ENCODE measurements around the gene FAM171A1.

The FAM171A1 gene

GRCh38 chr10:15387021-15387420 is 15.9 kb upstream of the FAM171A1 start:
- no peak for TF ChIP-seq CTCF (IDR thresholded peaks at IDR 0.05; ENCODE audit: low read depth, low read length, missing control alignments)
- no peak overlapping the region for H3K4me3 ChIP-seq (ENCODE audit: low read depth, low read length)
- DNase-seq (ENCODE audit: low read depth), result no peak
- in situ Hi-C loops (cut with HindIII; ENCODE audit: low sequenced_read_pairs), result no loop called here

- in situ Hi-C loops (cut with HindIII; ENCODE audit: low sequenced_read_pairs), result no loop called here
- DNase-seq (ENCODE audit: low read depth), result no peak
- no peak overlapping the region for H3K4me3 ChIP-seq (ENCODE audit: low read depth, low read length)
- no peak for TF ChIP-seq CTCF (IDR thresholded peaks at IDR 0.05; ENCODE audit: low read depth, low read length, missing control alignments)
These were observed 14.7 kb upstream of the FAM171A1 start for GRCh38 chr10:15385552-15386455.

GRCh38 chr10:15381420-15381819 is 10.3 kb upstream of the FAM171A1 start:
- no peak for TF ChIP-seq CTCF (IDR thresholded peaks at IDR 0.05; ENCODE audit: low read depth, low read length, missing control alignments)
- H3K4me3 ChIP-seq (ENCODE audit: low read depth, low read length), result no peak overlapping the region
- DNase-seq (ENCODE audit: low read depth), result no peak
- in situ Hi-C loops (cut with HindIII; ENCODE audit: low sequenced_read_pairs), result no loop called here

GRCh38 chr10:15379078-15379477 is 8.0 kb upstream of the FAM171A1 start:
- in situ Hi-C loops (cut with HindIII; ENCODE audit: low sequenced_read_pairs), result no loop called here
- no peak for TF ChIP-seq CTCF (IDR thresholded peaks at IDR 0.05; ENCODE audit: low read depth, low read length, missing control alignments)
- no peak overlapping the region for H3K4me3 ChIP-seq (ENCODE audit: low read depth, low read length)
- DNase-seq (ENCODE audit: low read depth), result no peak

- H3K4me3 ChIP-seq (ENCODE audit: low read depth, low read length), result no peak overlapping the region
- in situ Hi-C loops (cut with HindIII; ENCODE audit: low sequenced_read_pairs), result no loop called here
- no peak for TF ChIP-seq CTCF (IDR thresholded peaks at IDR 0.05; ENCODE audit: low read depth, low read length, missing control alignments)
- DNase-seq (ENCODE audit: low read depth), result no peak
These were observed 7.5 kb upstream of the FAM171A1 start for GRCh38 chr10:15378569-15378968.

- in situ Hi-C loops (cut with HindIII; ENCODE audit: low sequenced_read_pairs), result no loop called here
- DNase-seq (ENCODE audit: low read depth), result no peak
- no peak overlapping the region for H3K4me3 ChIP-seq (ENCODE audit: low read depth, low read length)
- TF ChIP-seq CTCF (IDR thresholded peaks at IDR 0.05; ENCODE audit: low read depth, low read length, missing control alignments), result no peak
These were observed 3.5 kb upstream of the FAM171A1 start for GRCh38 chr10:15374566-15374965.

Measured in astrocyte of the cerebellum (primary cell).